Dermis microvascular lymphatic vessel endothelial cell (primary cell): Measurements from ENCODE around the gene C1orf167. TPM values are rescaled to one million over a fixed set of nuclear protein-coding genes. Genes with fewer than 3 reads are reported as not detected.

ENCODE experiments used
- DNase-seq, 2 donors: peaks; one replicate each; pipeline versions ENCODE4 v3.0.0 to v3.0.0-alpha.2; 2010; ENCODE audit warnings: low read depth in 2 of 2
- total RNA-seq: library from RNA; depleted of rRNA; stranded (reverse); fragments of >200 nt; gene quantifications from 2 replicates; pipeline ENCODE4 v1.2.1, GENCODE V29; 2014

C1orf167 gene
- total RNA-seq, 1 donor from 2014 or later: 0.26 TPM

GRCh38 chr1:11833497-11833896 lies 71.5 kb downstream of the C1orf167 start:
- DNase-seq: no peak

- no peak for DNase-seq
Observed at GRCh38 chr1:11833900-11834299, 71.9 kb downstream of the C1orf167 start.

GRCh38 chr1:11835441-11836225 lies 73.6 kb downstream of the C1orf167 start:
- no peak for DNase-seq

- no peak for DNase-seq
Observed at GRCh38 chr1:11836955-11837766, 75.2 kb downstream of the C1orf167 start.

- DNase-seq: no peak
Observed at GRCh38 chr1:11837767-11838348, 75.9 kb downstream of the C1orf167 start.

- peak in 1 of 2 donors; percentile 58 for DNase-seq
Observed at GRCh38 chr1:11838349-11839272, 76.6 kb downstream of the C1orf167 start.

Other genes with a start within 250 kb of the C1orf167 start
- 1.4 and 1.5 TPM in 2 replicates for gene FBXO2, start 107.8 kb upstream of the C1orf167 start, total RNA-seq
- gene FBXO44, start 107.3 kb upstream of the C1orf167 start, total RNA-seq: 6.4 and 9.6 TPM in 2 replicates
- gene FBXO6, start 98.0 kb upstream of the C1orf167 start, total RNA-seq: 1.8 and 4.0 TPM in 2 replicates
- 37.7 and 39.1 TPM in 2 replicates for gene MAD2L2, start 81.0 kb upstream of the C1orf167 start, total RNA-seq
- gene DRAXIN, start 70.5 kb upstream of the C1orf167 start, total RNA-seq: 0.13 and 0.64 TPM in 2 replicates
- 34.0 and 46.8 TPM in 2 replicates for gene AGTRAP, start 26.1 kb upstream of the C1orf167 start, total RNA-seq
- 30.2 and 53.2 TPM in 2 replicates for gene MTHFR, start 43.8 kb downstream of the C1orf167 start, total RNA-seq
- gene CLCN6, start 44.0 kb downstream of the C1orf167 start, total RNA-seq: 5.9 and 7.0 TPM in 2 replicates
- not detected in 2 replicates for gene NPPA, start 85.6 kb downstream of the C1orf167 start, total RNA-seq
- not detected in 2 replicates for gene NPPB, start 96.8 kb downstream of the C1orf167 start, total RNA-seq
- gene KIAA2013, start 164.2 kb downstream of the C1orf167 start, total RNA-seq: 38.3 and 58.3 TPM in 2 replicates
- 138 and 192 TPM in 2 replicates for gene PLOD1, start 172.5 kb downstream of the C1orf167 start, total RNA-seq
- gene MFN2, start 218.3 kb downstream of the C1orf167 start, total RNA-seq: 54.6 and 66.4 TPM in 2 replicates